GM19467 (cell line): ENCODE data around the gene STAC3.

ENCODE experiments used
- ATAC-seq: cut with Tn5 transposase; IDR thresholded peaks from one replicate; pipeline ENCODE4 v1.9.1; 2021; ENCODE audit warnings: mild to moderate bottlenecking, moderate library complexity; ENCODE audit not compliant: unreplicated experiment

STAC3 gene

DNA sequence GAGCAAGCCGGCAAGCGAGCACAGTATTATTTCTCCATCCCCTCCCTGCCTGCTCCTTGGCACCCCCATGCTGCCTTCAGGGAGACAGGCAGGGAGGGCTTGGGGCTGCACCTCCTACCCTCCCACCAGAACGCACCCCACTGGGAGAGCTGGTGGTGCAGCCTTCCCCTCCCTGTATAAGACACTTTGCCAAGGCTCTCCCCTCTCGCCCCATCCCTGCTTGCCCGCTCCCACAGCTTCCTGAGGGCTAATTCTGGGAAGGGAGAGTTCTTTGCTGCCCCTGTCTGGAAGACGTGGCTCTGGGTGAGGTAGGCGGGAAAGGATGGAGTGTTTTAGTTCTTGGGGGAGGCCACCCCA is 38.3 kb downstream of the STAC3 start:
- no peak for ATAC-seq

GRCh38 chr12:57211791-57212700 is 38.9 kb downstream of the STAC3 start:
- ATAC-seq = no peak

GRCh38 chr12:57210926-57211692 is 39.9 kb downstream of the STAC3 start:
- ATAC-seq = no peak

DNA sequence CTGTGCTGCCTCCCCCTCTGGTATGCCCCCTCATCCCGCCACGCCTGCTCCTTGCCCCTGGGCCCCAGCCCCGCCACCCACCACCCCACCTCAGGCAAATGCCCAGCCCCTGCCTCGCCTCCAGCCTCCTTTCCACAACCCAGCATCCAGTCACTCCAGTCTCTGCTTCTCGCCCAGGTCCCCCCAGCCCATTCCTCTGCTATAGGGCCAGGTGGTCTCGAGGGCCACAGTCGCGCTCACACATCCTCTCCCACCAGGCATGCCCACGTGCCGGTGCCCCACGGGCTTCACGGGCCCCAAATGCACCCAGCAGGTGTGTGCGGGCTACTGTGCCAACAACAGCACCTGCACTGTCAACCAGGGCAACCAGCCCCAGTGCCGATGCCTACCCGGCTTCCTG is 40.5 kb downstream of the STAC3 start:
- ATAC-seq = no peak

DNA sequence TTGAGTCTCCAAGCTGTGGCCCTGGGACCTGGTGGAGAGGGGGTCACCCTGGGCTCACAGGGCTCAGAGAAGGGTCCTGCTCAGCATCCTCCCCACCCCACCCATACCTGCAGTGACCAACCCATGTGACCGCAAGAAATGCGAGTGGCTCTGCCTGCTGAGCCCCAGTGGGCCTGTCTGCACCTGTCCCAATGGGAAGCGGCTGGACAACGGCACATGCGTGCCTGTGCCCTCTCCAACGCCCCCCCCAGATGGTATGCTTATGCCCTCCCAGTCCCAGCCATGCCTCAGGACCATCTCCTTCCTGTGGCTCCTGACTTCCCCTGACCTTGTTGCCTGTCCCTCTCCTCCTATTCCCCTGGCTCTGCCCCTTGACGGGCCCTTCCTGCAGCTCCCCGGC is 41.1 kb downstream of the STAC3 start:
- no peak for ATAC-seq

DNA sequence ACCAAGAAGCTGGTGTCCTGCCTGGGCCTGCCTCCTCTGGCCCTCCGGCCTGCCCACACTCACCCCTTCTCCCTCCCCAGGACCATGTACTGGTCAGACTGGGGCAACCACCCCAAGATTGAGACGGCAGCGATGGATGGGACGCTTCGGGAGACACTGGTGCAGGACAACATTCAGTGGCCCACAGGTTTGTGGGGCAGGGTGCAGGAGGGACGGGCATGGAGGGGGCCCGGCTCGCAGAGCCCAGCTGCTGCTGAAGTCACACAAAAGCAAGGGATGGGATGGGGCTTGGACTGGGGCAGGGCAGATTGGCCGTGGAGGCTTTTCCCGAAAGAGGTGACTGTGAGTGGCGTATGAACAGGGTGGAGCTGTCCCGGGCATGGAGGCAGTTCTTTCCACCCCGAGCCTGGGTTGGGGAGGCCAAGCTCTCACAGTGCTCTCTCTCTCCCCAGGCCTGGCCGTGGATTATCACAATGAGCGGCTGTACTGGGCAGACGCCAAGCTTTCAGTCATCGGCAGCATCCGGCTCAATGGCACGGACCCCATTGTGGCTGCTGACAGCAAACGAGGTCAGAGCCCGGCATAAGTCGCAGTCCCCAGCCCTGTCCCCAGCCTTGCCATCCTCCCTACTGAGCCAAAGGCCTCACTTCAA is 42.2 kb downstream of the STAC3 start:
- ATAC-seq = no peak

- ATAC-seq = no peak
Measured at GRCh38 chr12:57207731-57208630, 43.0 kb downstream of the STAC3 start.

- ATAC-seq = no peak
Measured at GRCh38 chr12:57205931-57206330, 45.1 kb downstream of the STAC3 start.

DNA sequence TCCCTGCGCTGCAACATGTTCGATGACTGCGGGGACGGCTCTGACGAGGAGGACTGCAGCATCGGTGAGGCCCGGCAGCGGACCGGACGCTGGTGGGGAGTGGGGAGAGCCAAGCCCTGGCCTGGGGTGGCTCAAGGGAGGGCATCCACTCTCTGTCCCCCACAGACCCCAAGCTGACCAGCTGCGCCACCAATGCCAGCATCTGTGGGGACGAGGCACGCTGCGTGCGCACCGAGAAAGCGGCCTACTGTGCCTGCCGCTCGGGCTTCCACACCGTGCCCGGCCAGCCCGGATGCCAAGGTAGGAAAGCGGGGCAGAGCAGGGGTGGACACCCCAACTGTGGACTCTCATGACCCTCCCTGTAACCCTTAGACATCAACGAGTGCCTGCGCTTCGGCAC is 45.8 kb downstream of the STAC3 start:
- no peak for ATAC-seq

DNA sequence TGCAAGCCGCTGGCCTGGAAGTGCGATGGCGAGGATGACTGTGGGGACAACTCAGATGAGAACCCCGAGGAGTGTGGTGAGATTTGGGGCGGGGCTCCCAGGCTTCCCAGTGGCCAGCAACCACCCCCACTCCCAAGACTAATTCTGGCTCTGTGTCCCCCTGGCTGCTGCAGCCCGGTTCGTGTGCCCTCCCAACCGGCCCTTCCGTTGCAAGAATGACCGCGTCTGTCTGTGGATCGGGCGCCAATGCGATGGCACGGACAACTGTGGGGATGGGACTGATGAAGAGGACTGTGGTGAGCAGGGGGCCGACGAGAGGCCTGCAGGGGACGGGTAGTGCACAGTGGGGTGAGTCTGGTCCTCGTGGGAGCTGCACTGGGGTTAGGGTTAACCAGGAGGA is 46.5 kb downstream of the STAC3 start:
- no peak for ATAC-seq

GRCh38 chr12:57203791-57204190 is 47.2 kb downstream of the STAC3 start:
- ATAC-seq = no peak

- no peak for ATAC-seq
Measured at GRCh38 chr12:57203201-57203600, 47.8 kb downstream of the STAC3 start.

DNA sequence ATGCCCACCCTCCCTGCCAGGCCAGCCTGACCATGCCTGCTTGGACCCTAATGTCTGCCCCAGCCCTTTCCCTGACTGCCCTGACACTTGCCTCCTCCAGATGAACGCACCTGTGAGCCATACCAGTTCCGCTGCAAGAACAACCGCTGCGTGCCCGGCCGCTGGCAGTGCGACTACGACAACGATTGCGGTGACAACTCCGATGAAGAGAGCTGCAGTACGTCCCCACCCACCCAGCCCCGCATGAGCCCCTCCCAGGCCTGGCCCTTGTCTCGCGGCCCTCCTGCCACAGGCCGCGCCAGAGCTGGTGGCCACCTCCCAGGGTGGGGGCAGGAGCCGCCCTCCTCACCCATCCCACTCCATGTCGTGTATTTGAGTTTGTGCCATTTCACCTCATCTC is 48.7 kb downstream of the STAC3 start:
- ATAC-seq = no peak

- ATAC-seq = no peak
Measured at GRCh38 chr12:57201631-57202030, 49.4 kb downstream of the STAC3 start.

GRCh38 chr12:57201219-57201618 is 49.8 kb downstream of the STAC3 start:
- ATAC-seq = no peak

- no peak for ATAC-seq
Measured at GRCh38 chr12:57200497-57200896, 50.5 kb downstream of the STAC3 start.

- no peak for ATAC-seq
Measured at GRCh38 chr12:57199191-57199590, 51.8 kb downstream of the STAC3 start.

GRCh38 chr12:57198329-57198728 is 52.7 kb downstream of the STAC3 start:
- no peak for ATAC-seq

DNA sequence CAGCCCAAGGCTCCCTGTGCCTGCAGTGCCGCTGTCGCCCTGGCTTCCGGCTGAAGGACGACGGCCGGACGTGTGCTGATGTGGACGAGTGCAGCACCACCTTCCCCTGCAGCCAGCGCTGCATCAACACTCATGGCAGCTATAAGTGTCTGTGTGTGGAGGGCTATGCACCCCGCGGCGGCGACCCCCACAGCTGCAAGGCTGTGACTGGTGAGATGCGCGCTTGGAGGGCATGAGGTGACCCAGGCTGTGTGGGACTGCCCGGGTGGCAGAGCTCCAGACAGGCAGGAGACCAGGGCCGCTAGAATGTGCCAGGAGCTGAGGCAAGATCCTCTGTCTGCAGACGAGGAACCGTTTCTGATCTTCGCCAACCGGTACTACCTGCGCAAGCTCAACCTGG is 54.0 kb downstream of the STAC3 start:
- ATAC-seq = no peak

DNA sequence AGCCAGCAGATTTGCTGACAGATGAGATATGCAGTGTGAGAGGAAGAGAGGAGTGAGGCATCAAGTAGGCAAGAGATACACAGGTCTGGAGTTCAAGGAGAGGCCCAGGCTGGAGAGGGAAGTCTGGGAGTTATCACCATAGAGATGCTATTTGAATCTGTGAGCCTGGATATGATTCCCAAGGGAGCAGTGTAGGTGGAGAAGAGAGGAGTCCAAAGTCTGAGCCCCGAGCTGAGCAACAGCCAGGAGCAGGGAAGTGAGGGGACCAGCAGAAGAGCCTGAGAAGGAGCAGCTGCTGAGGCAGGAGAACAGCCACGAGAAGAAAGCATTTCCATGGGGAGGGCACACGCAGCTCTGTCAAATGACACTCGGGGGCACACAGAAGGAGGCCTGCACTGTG is 54.5 kb downstream of the STAC3 start:
- ATAC-seq = no peak
